HG03558 (cell line): ENCODE data around the gene CELA2A.
"Not testable (repeated sequence)": the region's sequence is repeated elsewhere in the genome, so short reads cannot be mapped to it uniquely, and the experiment has no call there.

Experiments used
- ATAC-seq: cut with Tn5 transposase; IDR thresholded peaks from one replicate; pipeline ENCODE4 v1.9.1; 2021; ENCODE audit warnings: moderate number of reproducible peaks; ENCODE audit not compliant: unreplicated experiment; ENCODE audit errors: extremely low read depth

Gene CELA2A

DNA sequence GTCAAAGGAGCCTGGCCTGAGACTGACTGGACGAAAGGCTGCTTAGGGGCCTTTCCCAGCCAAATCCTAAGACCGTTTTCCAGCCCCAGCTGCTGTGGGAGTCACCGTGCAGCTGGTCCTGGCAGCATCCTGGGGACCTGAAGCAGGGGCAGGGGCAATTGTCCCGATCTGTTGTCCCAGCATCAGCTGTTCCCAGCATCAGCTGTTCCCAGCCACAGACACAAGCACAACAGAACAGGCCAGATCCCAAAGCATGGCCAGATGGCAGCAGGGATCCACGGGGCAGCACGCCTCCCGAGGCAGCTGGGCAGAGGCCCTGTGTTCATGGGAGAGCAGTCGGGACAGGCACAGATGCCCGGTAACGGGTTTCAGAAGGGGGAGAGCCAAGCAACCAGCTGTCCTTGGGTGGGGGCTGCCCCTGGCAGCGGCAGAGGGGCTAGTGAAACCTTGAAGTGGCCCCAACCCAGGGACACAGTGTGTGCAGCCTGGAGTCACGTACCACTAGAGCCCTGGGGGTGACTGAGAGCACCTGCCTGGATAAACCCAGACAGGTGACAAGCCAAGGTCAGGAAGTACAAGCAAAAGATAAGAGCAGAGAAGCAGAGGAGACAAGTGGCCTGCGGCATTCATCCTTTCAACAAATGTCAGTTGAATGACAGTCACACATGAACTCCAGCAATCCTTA is 32.7 kb downstream of the CELA2A start:
- ATAC-seq: no peak

DNA sequence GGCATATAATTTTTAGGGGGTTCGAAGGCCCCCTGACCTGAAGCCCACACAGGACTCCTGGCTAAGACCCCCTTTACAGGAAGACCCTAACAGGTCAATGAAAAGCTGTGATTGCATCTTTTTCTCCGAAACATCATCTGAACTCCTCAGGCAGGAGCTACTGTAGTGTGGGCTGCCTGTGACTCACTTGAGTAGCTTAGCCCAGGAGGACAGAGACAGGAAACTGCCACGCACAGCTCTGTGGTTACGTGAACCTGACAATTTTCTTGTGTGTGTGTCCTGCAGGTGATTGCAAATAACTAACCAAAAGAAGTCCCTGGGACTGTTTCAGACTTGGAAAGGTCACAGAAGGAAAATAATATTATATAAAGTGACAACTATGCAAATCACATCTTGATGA is 34.5 kb downstream of the CELA2A start:
- not testable (repeated sequence) for ATAC-seq

DNA sequence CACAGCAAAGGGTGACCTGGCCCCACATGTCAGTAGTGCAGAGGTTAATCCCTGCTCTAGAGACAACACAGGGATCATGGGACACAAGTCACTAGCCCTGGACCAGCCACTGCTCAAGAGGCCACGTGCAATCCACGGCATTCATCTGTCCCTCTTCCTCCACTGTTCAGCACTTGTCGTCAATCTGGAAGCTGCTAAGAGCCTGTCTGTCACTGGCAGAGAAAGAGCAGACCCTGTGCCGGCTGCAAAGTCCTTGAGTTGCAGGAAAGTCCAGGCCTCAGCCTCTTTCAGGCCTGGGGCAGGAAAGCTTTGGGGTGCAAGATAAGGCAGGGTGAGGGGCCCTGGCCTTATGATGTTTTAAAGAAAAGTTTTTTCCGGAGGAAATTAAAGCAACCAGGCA is 36.1 kb downstream of the CELA2A start:
- no peak for ATAC-seq

GRCh38 chr1:15493869-15494390 is 37.4 kb downstream of the CELA2A start:
- no peak for ATAC-seq

DNA sequence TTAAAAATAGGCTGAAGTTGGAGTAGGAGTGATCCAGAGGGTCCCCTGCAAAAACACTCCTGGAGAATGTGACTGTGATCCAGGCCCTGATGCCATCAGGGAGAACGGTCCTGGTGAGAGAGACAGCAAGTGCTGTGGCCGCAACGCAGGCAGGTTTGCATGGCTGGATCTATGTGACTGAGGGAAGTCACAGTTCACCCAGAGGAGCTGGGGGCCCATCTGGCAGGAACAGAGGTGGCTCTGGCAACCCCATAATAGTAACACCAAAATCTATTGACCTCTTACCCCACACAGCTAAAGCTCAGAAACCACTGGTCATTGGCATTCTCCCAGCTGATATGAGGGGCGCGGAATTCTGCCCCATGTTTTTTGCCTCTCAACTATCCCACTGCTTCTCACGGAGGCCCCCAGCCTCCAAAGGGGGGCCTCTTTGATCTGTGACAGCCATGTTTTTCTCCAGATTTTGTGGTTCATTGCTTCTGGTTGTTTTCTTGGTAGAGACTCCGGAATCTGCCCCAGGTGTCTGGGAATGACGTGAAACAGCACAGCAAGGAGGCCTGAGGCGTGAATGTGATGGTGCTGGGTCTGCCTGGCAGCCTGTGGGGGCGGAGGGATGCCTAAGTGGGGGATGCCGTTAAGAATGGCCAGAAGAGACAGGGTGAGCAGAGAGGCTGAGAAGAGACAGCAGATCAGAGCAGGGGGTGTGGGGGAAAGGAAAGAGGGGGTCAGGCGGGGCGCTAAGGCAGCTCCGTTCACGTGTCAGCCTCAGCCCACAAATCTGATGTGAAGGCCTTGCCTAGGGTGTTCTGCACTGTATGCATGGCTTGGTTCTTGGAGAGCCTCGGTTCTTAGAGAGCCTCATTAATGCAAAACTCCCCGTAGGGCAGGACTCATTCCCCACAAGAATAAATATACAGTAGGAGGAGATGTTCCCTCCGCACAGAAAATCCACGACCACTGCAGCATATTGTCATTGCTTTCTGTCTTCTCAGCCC is 43.9 kb downstream of the CELA2A start:
- ATAC-seq: no peak

DNA sequence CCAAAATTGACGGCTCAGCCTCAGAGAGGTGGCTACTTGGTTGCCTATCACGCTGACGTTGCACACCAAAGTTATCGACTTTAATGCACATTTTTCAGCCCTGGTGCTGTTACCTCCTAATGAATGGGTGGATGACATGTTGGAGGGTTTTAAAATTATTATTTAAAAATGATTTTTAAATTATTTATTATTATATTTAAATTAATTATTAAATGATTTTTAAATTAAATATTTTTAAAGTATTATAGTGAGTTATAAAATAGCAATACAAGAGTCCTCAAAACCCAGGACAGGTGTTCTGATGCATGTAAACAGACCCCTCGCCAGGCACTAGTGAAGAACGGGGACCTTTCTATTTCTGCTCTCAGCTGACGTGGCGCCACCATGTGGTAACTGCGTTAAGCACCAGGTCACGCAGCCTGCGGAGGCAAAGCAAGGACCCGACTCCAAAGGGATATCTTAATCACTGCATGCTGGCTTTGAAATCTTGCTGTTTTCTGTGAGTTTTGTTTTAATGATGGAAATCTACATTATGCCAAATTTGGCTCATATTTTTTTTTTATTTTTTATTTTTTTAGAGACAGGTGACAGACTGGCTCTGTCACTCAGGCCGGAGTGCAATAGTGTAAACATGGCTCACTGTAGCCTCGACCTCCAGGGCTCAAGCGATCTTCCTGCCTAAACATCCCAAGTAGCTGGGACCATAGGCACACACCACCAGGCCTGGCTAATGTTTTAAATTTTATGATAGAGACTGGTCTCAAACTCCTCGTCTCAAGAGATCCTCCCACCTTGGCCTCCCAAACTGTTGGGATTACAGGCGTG is 44.9 kb downstream of the CELA2A start:
- no peak for ATAC-seq

DNA sequence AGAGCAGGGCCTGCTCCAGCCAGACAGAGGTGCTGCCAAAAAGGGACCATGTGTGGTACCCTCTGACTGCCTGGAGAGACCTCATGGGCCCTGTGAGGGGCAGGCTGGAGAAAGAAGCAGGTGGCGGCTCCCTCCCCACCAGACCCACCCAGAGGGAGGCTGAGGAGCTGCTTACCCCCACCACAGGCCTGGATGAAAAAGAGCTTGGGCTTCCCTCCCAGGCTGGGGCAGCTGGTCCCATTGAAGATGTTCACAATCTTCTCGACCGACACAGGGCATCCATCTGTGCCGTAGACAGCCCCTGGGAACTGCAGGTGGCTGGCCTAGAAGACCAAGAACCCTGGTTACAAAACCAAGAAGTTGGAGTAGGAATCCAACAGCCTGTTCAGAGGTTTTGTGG is 47.9 kb downstream of the CELA2A start:
- ATAC-seq: no peak

DNA sequence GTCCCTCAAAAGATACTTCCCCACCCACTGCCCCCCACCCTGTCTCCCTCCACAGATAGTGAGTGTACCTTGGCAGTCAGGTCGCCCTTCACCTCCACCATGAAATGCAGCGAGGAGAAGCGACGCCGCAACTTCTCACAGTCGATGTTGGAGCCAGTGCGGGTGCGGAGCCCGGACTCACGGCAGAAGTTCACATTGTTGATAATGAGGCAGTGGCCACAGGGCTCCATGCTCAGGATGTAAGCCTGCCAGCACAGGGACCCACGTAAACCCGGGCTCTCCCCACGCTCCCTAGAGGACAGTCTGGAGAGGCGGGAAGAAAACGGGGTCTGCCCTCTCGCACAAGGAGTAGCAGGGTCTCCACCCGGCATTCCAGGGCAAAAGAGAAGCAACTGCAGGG is 50.3 kb downstream of the CELA2A start:
- ATAC-seq: no peak

GRCh38 chr1:15507278-15507677 is 50.7 kb downstream of the CELA2A start:
- ATAC-seq: no peak

DNA sequence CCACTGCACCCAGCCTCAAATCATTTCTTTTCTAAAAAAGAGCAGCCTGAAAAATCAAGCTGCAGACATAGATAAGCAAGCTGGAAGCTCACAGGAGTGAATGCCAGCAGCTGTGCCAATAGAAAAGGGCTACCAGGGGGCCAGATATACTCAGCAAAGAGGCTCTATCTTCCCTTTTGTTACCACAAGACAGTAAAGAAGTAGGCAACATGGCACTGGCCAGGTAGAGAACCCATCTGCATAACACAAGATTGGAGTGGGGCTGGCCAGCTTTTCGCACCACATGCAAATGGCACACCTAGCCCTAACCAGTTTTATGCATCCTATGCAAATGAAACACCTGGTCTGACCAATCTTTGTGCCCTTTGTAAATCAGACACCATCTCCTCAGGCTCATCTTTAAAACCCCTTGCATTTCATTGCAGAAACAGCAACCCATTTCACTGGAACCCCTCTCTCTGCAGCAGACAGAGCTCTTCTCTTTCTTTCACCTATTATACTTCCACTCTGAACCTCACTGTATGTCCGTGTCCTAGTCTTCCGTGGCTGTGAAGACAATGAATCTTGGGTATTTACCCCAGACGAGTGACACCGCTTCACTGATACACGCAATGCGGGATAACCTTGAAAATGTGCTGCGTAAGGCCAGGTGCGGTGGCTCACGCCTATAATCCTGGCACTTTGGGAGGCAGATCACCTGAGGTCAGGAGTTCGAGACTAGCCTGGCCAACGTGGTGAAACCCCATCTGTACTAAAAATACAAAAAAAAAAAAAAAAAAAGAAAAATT is 52.4 kb downstream of the CELA2A start:
- ATAC-seq: no peak

DNA sequence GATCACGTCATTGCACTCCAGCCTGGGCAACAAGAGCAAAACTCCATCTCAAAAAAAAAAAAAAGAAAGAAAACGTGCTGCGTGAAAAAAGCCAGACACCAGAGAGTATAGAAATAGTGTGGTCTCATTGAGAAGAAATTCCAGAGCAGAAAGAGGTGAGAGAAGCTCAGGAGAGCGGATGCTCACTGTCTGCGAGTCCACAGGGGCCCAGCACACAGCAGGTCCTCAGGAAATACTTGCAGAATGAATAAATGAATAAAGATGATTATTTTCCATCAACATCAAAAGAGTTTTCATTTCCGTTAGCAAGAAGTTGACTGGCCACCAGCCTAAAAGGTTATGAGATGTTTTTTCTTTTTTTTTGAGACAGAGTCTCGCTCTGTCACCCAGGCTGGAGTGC is 53.1 kb downstream of the CELA2A start:
- no peak for ATAC-seq

- ATAC-seq: no peak
Observed at GRCh38 chr1:15510611-15511405, 54.3 kb downstream of the CELA2A start.

DNA sequence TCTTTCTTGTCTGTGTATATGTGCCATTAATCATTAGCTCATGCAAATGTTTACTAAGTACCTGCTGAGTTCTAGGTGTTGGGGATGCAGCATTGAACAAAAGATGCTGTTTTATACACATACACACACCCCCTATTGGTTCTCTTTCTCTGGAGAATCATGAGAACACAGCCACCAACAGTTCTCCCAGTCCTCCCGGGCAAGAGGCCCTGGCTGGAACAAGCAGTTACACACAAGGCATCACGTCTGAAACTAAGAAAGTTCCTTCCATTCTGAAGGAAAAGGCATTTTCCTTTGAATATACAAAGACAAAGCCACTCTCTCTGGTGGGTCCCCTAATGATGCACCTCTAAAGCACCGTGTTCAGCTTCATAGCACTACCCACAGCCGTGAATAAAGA is 56.7 kb downstream of the CELA2A start:
- ATAC-seq: no peak

- no peak for ATAC-seq
Observed at GRCh38 chr1:15513919-15514318, 57.4 kb downstream of the CELA2A start.

GRCh38 chr1:15514557-15514956 is 58.0 kb downstream of the CELA2A start:
- not testable (repeated sequence) for ATAC-seq

- no peak for ATAC-seq
Observed at GRCh38 chr1:15515022-15515663, 58.6 kb downstream of the CELA2A start.

DNA sequence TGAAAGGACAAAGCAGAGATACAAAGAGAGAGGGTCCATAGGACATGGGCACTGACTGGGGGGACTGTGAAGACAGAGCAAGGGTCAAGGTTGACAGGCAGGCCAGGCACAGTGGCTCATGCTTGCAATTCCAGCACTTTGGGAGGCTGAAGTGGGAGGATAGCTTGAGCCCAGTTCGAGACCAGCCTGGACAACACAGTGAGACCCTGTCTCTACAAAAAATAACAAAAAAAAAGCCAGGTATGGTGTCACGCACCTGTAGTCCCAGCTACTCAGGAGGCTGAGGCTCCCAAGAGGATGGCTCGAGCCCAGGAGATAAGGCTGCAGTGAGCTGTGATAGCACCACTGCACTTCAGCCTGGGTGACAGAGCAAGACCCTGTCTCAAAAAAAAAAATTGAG is 63.1 kb downstream of the CELA2A start:
- ATAC-seq: no peak

GRCh38 chr1:15521206-15521906 is 64.8 kb downstream of the CELA2A start:
- not testable (repeated sequence) for ATAC-seq
